GM15510 (cell line): ENCODE data around the gene PRRT2.
A peak's percentile ranks its signal among the peaks of the same experiment; 100 is the strongest.

Experiments used
- POLR2A ChIP-seq: IDR thresholded peaks from 3 replicates; pipeline ENCODE4 v1.6.1; 2011; ENCODE audit warnings: borderline replicate concordance; ENCODE audit not compliant: insufficient read length; ENCODE audit errors: extremely low read depth

The PRRT2 gene

DNA sequence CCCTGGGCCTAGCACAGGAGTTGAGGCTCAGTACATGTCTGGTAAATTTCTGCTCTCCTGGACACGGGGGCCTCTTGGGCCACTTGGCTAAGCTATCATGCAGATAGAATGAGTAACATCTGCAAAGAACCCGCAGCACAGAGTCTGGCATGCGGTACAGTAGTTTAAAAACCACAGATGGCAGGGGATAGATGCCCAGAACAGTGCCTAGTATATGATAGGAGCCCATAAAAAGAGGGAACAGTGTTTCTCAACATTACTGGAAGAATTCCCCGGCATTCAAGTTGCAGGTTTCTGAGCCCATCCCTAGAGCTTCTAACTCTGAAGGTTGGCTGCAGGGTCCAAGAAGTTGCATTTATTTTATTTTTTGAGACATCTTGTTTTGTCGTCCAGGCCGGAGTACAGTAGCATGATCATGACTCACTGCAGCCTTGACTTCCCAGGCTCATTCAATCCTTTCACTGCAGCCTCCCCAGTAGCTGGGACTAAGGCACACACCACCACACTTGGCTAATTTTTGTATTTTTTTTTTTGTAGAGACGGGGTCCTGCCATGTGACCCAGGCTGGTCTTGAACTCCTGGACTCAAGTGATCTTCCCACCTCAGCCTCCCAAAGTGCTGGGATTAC, 45.3 kb downstream of the PRRT2 start:
- no peak for TF ChIP-seq POLR2A

- TF ChIP-seq POLR2A = no peak
Measured at GRCh38 chr16:29858149-29858849, 46.3 kb downstream of the PRRT2 start.

GRCh38 chr16:29858974-29859373, 47.0 kb downstream of the PRRT2 start:
- TF ChIP-seq POLR2A = no peak

DNA sequence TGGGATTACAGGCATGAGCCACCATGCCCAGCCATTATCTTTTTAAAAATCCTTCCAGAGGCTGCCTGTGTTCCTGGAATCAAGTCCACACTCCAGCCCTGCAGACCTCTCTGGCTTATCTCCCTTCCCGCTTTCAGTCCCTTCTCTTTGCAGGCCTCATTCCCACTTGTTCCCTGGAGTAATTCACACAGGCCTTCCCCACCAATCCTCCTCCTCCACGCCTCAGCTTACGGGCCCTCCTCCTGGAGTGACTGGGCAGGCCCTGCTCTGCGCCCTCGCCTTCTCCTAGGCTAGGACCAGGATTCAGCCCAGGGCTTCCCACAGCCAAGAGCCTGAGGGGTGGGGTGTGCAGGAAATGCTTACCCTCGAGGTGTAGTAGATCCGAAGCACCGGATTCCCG, 48.2 kb downstream of the PRRT2 start:
- no peak for TF ChIP-seq POLR2A

DNA sequence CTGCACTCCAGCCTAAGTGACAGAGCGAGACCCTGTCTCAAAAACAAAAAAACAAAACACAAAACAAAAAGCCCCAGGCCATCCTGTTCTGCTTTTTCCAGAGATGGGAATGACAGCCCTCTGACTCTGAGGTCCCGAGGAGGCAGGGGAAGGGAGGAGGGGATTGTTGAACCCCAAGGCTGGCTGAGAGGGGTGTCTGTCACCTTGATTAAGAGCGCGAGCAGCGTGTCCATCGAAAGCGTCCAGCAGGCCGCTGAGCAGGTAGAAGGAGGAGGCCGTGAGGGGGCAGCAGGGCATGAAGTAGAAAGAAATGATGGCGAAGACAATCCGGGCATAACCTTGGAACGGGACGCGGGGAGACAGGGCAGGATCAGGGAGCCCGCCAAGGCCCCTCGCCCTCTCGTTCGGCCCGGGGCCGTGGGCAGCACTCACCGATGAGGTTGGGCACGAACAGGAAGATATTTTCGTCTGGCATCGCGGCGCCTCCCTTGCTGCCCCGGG, 50.4 kb downstream of the PRRT2 start:
- no peak for TF ChIP-seq POLR2A

- TF ChIP-seq POLR2A = peak; percentile 42
Measured at GRCh38 chr16:29862884-29863668, 51.1 kb downstream of the PRRT2 start, which contains the start of gene CDIPT. TSS of gene CDIPT (minus strand) at chr16:29863226. CDS start at chr16:29862857, 369 bp downstream.

- TF ChIP-seq POLR2A = no peak
Measured at GRCh38 chr16:29863669-29863984, 51.6 kb downstream of the PRRT2 start.

- TF ChIP-seq POLR2A = no peak
Measured at GRCh38 chr16:29864205-29864604, 52.2 kb downstream of the PRRT2 start.
